A549 (cell line): ENCODE results near the gene SACM1L.

ENCODE experiments used
- CEBPB ChIP-seq, 2 experiments: fragments of >200 bp in 1 of 2; sonication (Bioruptor Twin) in 1 of 2; formaldehyde crosslinking in 1 of 2; IDR thresholded peaks; 2 replicates each; pipeline ENCODE4 v1.6.1; 2012 to 2016
- CTCF ChIP-seq: fragments of >200 bp; sonication (Bioruptor Twin); formaldehyde crosslinking; IDR thresholded peaks from 3 replicates; pipeline ENCODE4 v1.5.1; 2016
- GATA3 ChIP-seq: IDR thresholded peaks from 2 replicates; pipeline ENCODE4 v1.6.1; 2012; ENCODE audit warnings: borderline replicate concordance
- JUNB ChIP-seq: fragments of >200 bp; sonication (Bioruptor Twin); formaldehyde crosslinking; IDR thresholded peaks from 2 replicates; pipeline ENCODE4 v1.6.1; 2016
- KDM1A ChIP-seq: fragments of 200-600 bp; sonication (generic); IDR thresholded peaks from 2 replicates; pipeline ENCODE4 v1.6.1; 2016; ENCODE audit warnings: low read depth, mild to moderate bottlenecking
- NR3C1 ChIP-seq: fragments of >200 bp; sonication (Bioruptor Twin); formaldehyde crosslinking; IDR thresholded peaks from 3 replicates; pipeline ENCODE4 v1.6.1; 2017
- POLR2A ChIP-seq: IDR thresholded peaks from 2 replicates; pipeline ENCODE4 v1.6.1; 2012; ENCODE audit warnings: mild to moderate bottlenecking, low read length
- TF ChIP-seq, protein P1 (sequence below): fragments of 200-600 bp; sonication (generic); IDR thresholded peaks from 2 replicates; pipeline ENCODE4 v1.6.1; 2016; ENCODE audit warnings: antibody characterized with exemption, mild to moderate bottlenecking, moderate library complexity
- TF ChIP-seq, protein P2 (sequence below): IDR thresholded peaks from 2 replicates; pipeline ENCODE4 v1.6.1; 2012

- TF ChIP-seq POLR2A (no peak), CTCF (no peak), KDM1A (no peak), JUNB (no peak), NR3C1 (no peak), CEBPB (IDR thresholded peaks at IDR 0.05) (no peak), GATA3 (no peak)
- TF ChIP-seq, protein P1, sequence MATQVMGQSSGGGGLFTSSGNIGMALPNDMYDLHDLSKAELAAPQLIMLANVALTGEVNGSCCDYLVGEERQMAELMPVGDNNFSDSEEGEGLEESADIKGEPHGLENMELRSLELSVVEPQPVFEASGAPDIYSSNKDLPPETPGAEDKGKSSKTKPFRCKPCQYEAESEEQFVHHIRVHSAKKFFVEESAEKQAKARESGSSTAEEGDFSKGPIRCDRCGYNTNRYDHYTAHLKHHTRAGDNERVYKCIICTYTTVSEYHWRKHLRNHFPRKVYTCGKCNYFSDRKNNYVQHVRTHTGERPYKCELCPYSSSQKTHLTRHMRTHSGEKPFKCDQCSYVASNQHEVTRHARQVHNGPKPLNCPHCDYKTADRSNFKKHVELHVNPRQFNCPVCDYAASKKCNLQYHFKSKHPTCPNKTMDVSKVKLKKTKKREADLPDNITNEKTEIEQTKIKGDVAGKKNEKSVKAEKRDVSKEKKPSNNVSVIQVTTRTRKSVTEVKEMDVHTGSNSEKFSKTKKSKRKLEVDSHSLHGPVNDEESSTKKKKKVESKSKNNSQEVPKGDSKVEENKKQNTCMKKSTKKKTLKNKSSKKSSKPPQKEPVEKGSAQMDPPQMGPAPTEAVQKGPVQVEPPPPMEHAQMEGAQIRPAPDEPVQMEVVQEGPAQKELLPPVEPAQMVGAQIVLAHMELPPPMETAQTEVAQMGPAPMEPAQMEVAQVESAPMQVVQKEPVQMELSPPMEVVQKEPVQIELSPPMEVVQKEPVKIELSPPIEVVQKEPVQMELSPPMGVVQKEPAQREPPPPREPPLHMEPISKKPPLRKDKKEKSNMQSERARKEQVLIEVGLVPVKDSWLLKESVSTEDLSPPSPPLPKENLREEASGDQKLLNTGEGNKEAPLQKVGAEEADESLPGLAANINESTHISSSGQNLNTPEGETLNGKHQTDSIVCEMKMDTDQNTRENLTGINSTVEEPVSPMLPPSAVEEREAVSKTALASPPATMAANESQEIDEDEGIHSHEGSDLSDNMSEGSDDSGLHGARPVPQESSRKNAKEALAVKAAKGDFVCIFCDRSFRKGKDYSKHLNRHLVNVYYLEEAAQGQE = no peak
- TF ChIP-seq, protein P2, sequence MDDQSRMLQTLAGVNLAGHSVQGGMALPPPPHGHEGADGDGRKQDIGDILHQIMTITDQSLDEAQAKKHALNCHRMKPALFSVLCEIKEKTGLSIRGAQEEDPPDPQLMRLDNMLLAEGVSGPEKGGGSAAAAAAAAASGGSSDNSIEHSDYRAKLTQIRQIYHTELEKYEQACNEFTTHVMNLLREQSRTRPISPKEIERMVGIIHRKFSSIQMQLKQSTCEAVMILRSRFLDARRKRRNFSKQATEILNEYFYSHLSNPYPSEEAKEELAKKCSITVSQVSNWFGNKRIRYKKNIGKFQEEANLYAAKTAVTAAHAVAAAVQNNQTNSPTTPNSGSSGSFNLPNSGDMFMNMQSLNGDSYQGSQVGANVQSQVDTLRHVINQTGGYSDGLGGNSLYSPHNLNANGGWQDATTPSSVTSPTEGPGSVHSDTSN = no peak
Measured at GRCh38 chr3:45781271-45781670, 92.1 kb downstream of the SACM1L start.
